ENCODE measurements around the gene ZNF593OS. TPM values are rescaled to one million over a fixed set of nuclear protein-coding genes. Genes with fewer than 3 reads are reported as not detected.

Gene ZNF593OS
- total RNA-seq, 2 donors from 2014 or later: not detected

GRCh38 chr1:26127235-26128163 lies 44.1 kb downstream of the ZNF593OS start:
- no peaks in the 10 kb centered on the region for H3K36me3 ChIP-seq

DNA sequence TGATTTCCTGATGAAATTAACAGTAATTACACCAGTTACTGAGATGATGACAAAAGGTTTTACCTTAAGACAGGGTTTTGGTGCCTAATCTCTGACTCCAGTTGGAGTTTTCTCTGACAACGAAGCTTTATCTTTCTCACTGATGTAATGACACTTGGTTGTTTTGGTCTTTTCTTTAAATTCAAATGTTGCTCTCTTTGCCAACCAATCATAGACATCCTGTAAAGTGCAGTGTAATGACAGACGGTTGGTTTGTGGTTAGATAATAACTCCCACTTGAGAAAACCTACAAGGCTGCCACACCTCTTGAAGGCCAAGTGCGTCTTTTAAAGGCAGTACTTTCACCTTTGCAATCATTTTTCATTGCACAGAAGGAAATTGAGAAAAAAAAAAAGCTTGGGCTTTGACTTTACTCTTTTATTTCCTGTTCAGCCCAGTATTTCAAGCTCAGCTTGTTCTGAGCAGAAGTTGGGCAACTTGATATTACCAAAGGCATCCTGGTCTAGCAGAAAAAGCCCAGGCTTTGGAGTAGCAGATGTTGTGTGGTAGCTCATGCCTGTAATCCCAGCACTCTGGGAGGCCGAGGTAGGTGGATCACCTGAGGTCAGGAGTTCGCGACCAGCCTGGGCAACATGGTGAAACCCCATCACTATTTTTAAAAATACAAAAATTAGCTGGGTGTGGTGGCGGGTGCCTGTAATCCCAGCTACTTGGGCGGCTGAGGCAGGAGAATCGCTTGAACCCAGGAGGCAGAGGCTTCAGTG lies 45.1 kb downstream of the ZNF593OS start:
- Histone ChIP-seq H3K27ac (peak overlapping the region; percentile 97), H3K9ac (ENCODE audit: low read depth in 2 of 2, low read length in 2 of 2) (peak overlapping the region in 1 of 2 donors; percentile 73), H3K9me3 (no peaks in the 10 kb centered on the region), H3K4me1 (no peaks in the 10 kb centered on the region), H3K27me3 (no peaks in the 10 kb centered on the region), H3K36me3 (no peaks in the 10 kb centered on the region), H3K4me3 (peak overlapping the region; percentile 38)
- DNase-seq: peak; percentile 73
- TF ChIP-seq, protein P1, sequence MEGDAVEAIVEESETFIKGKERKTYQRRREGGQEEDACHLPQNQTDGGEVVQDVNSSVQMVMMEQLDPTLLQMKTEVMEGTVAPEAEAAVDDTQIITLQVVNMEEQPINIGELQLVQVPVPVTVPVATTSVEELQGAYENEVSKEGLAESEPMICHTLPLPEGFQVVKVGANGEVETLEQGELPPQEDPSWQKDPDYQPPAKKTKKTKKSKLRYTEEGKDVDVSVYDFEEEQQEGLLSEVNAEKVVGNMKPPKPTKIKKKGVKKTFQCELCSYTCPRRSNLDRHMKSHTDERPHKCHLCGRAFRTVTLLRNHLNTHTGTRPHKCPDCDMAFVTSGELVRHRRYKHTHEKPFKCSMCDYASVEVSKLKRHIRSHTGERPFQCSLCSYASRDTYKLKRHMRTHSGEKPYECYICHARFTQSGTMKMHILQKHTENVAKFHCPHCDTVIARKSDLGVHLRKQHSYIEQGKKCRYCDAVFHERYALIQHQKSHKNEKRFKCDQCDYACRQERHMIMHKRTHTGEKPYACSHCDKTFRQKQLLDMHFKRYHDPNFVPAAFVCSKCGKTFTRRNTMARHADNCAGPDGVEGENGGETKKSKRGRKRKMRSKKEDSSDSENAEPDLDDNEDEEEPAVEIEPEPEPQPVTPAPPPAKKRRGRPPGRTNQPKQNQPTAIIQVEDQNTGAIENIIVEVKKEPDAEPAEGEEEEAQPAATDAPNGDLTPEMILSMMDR (IDR thresholded peaks at IDR 0.05): no peak
- intact Hi-C loops (cut with DNase I): no loop called here

More at GRCh38 chr1:26127235-26128163, 44.1 kb downstream of the ZNF593OS start:
- Histone ChIP-seq H3K27ac (peak overlapping the region; percentile 97), H3K9me3 (no peaks in the 10 kb centered on the region), H3K4me1 (no peaks in the 10 kb centered on the region), H3K4me3 (peak overlapping the region; percentile 38), H3K27me3 (no peaks in the 10 kb centered on the region), H3K9ac (ENCODE audit: low read depth in 2 of 2, low read length in 2 of 2) (peak overlapping the region; percentile 66 to 73)
- TF ChIP-seq, protein P1 (IDR thresholded peaks at IDR 0.05): no peak
- peak; percentile 53 for DNase-seq
- intact Hi-C loops (cut with DNase I): no loop called here

DNA sequence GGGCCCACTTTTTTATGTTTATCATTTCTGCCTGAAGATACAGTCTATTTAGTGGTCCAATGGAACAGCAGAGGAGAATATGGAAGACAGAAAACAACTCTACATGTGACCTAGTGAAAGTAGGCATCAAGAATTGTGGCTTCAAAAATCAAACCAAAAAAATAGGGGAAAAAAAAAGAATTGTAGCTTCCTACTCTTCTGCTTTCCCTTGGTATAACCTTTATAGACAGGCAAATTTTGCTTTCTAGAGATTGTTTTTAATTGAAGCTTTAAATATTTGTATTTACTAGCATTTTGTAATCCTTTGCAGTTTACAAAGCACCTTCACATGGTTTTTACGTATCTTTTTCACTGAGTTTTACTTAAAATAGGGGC lies 45.7 kb downstream of the ZNF593OS start:
- Histone ChIP-seq H3K4me3 (no peak overlapping the region), H3K9me3 (no peaks in the 10 kb centered on the region), H3K27me3 (no peaks in the 10 kb centered on the region), H3K9ac (ENCODE audit: low read depth in 2 of 2, low read length in 2 of 2) (peak overlapping the region in 1 of 2 donors; percentile 43), H3K4me1 (no peaks in the 10 kb centered on the region), H3K36me3 (no peaks in the 10 kb centered on the region), H3K27ac (peak overlapping the region; percentile 97)
- TF ChIP-seq, protein P1 (IDR thresholded peaks at IDR 0.05): no peak
- intact Hi-C loops (cut with DNase I): no loop called here
- no peak for DNase-seq

DNA sequence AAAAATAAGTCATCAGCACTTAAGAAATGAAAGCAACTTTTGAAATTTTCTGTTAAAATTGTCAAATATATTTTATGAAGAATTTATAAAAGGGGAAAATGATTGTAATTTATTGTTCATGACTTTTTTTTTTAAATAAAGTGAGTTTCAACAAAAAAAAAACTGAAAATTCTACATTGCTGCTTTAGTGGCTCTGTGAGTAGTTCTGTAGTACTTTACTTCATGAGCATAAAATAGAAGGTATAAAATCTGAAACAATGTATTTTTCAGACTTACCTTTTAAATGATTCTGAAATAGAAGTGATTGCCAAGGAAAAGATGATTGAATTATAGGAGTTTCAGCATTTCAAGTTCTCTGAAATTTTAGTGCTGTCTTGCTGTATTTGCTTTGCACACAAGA lies 46.2 kb downstream of the ZNF593OS start:
- H3K27ac ChIP-seq: peak overlapping the region; percentile 97
- no peaks in the 10 kb centered on the region for H3K4me1 ChIP-seq
- no peaks in the 10 kb centered on the region for H3K9me3 ChIP-seq
- H3K4me3 ChIP-seq: no peak overlapping the region
- H3K27me3 ChIP-seq: no peaks in the 10 kb centered on the region
- intact Hi-C loops (cut with DNase I): no loop called here
- DNase-seq: no peak
- no peaks in the 10 kb centered on the region for H3K36me3 ChIP-seq
- peak overlapping the region in 1 of 2 donors; percentile 43 for H3K9ac ChIP-seq (ENCODE audit: low read depth in 2 of 2, low read length in 2 of 2)
- TF ChIP-seq, protein P1 (IDR thresholded peaks at IDR 0.05): no peak

GRCh38 chr1:26124418-26125331 lies 47.0 kb downstream of the ZNF593OS start:
- TF ChIP-seq, protein P1 (IDR thresholded peaks at IDR 0.05): no peak
- peak overlapping the region; percentile 97 for H3K27ac ChIP-seq

More at GRCh38 chr1:26124418-26125331, 47.0 kb downstream of the ZNF593OS start:
- intact Hi-C loops (cut with DNase I): no loop called here
- H3K4me1 ChIP-seq: no peaks in the 10 kb centered on the region
- no peaks in the 10 kb centered on the region for H3K9me3 ChIP-seq
- no peaks in the 10 kb centered on the region for H3K27me3 ChIP-seq
- H3K36me3 ChIP-seq: no peaks in the 10 kb centered on the region
- H3K4me3 ChIP-seq: no peak overlapping the region
- no peak for DNase-seq
- no peak overlapping the region for H3K9ac ChIP-seq (ENCODE audit: low read depth in 2 of 2, low read length in 2 of 2)

Data from colonic mucosa (tissue), 4 donors.